K562 (cell line): Measurements from ENCODE around the gene ALAS2. TPM values are rescaled to one million over a fixed set of nuclear protein-coding genes. Genes with fewer than 3 reads are reported as not detected.

ENCODE experiments used
- ARHGAP35 ChIP-seq: fragments of 450-650 bp; IDR thresholded peaks from 2 replicates; pipeline ENCODE4 v1.6.1; 2018; ENCODE audit not compliant: partially characterized antibody
- CHD4 ChIP-seq: fragments of 200-600 bp; sonication (generic); IDR thresholded peaks from 3 replicates; pipeline ENCODE4 v1.6.1; 2012; ENCODE audit warnings: low read depth, mild to moderate bottlenecking, mixed read lengths, low read length, inconsistent platforms; ENCODE audit not compliant: insufficient read depth, insufficient replicate concordance, poor library complexity, severe bottlenecking
- E2F3 ChIP-seq: fragments of 250-450 bp; sonication (Bioruptor Pico); IDR thresholded peaks from 2 replicates; pipeline ENCODE4 v1.4.0; 2020; ENCODE audit warnings: mild to moderate bottlenecking
- FOXM1 ChIP-seq, 2 experiments: fragments of 450-650 bp in 1 of 2; sonication (generic) in 1 of 2; formaldehyde crosslinking in 1 of 2; IDR thresholded peaks; 2 replicates each; pipeline versions ENCODE4 v1.6.1 to v1.9.0; 2017 to 2022; ENCODE audit warnings: low read depth in 2 of 2, mild to moderate bottlenecking in 2 of 2, missing genetic modification reagents in 1 of 2, moderate library complexity in 1 of 2
- HDGF ChIP-seq: fragments of 450-650 bp; IDR thresholded peaks from 2 replicates; pipeline ENCODE4 v1.6.1; 2016
- L3MBTL2 ChIP-seq: fragments of 450-650 bp; IDR thresholded peaks from 2 replicates; pipeline ENCODE4 v1.6.1; 2016; ENCODE audit warnings: mild to moderate bottlenecking, moderate library complexity
- MCM7 ChIP-seq, 2 experiments: fragments of 450-650 bp; IDR thresholded peaks; 2 replicates each; pipeline ENCODE4 v1.6.1; 2016 to 2018
- MEIS2 ChIP-seq: fragments of 450-650 bp; IDR thresholded peaks from 2 replicates; pipeline ENCODE4 v1.6.1; 2014; ENCODE audit warnings: mild to moderate bottlenecking; ENCODE audit not compliant: partially characterized antibody
- SMAD4 ChIP-seq: fragments of 250-450 bp; sonication (Bioruptor Pico); conservative IDR thresholded peaks from 2 replicates; pipeline ENCODE4 v1.8.0; 2021; ENCODE audit warnings: inconsistent platforms, mild to moderate bottlenecking, moderate library complexity
- XRCC5 ChIP-seq: fragments of 200-400 bp; formaldehyde crosslinking; IDR thresholded peaks from 2 replicates; pipeline ENCODE4 v1.6.1; 2017; ENCODE audit warnings: low read depth, mild to moderate bottlenecking, low read length
- polyA plus RNA-seq, 8 experiments: library from polyadenylated mRNA; depleted of rRNA in 4 of 8; stranded (reverse) in 5 of 8; unstranded in 3 of 8; fragments of >200 nt; fragmentation: Nextera tagmentation in 2 of 8; fragmentation: Illumina TruSeq in 1 of 8; extraction: Ambion mirVana in 2 of 8; extraction: Trizol in 1 of 8; gene quantifications; 2 replicates each; pipeline versions ENCODE4 v1.2.1 to v1.2.3, GENCODE V29; 2011 to 2014; ENCODE audit warnings: inconsistent platforms in 1 of 8, missing spikeins in 1 of 8
- total RNA-seq, 7 experiments: library from RNA; depleted of rRNA in 6 of 7; stranded (reverse); fragments of >200 nt in 6 of 7; fragmentation: Illumina TruSeq in 2 of 7; extraction: Trizol in 2 of 7; gene quantifications; 2 replicates each; pipeline versions ENCODE4 v1.2.1 to v1.2.3, GENCODE V29; 2011 to 2021; ENCODE audit warnings: low replicate concordance in 1 of 7
- TF ChIP-seq, protein P1 (sequence below): sonication (generic); formaldehyde crosslinking; IDR thresholded peaks from 2 replicates; pipeline ENCODE4 v1.8.0; 2023; ENCODE audit warnings: missing genetic modification reagents, mild to moderate bottlenecking, borderline replicate concordance
- TF ChIP-seq, protein P2 (sequence below): sonication (generic); formaldehyde crosslinking; IDR thresholded peaks from 2 replicates; pipeline ENCODE4 v1.9.0; 2022; ENCODE audit warnings: mild to moderate bottlenecking, missing genetic modification reagents
- TF ChIP-seq, protein P3 (sequence below): IDR thresholded peaks from 3 replicates; pipeline ENCODE4 v1.6.1; 2011; ENCODE audit warnings: borderline replicate concordance, mild to moderate bottlenecking; ENCODE audit not compliant: insufficient read length, insufficient read depth
- TF ChIP-seq, protein P4 (sequence below): fragments of 250-450 bp; sonication (Bioruptor Pico); IDR thresholded peaks from 2 replicates; pipeline ENCODE4 v1.8.0; 2021; ENCODE audit warnings: moderate library complexity, mild to moderate bottlenecking, inconsistent platforms
- TF ChIP-seq, protein P5 (sequence below): fragments of 450-650 bp; IDR thresholded peaks from 2 replicates; pipeline ENCODE4 v1.6.1; 2018; ENCODE audit not compliant: partially characterized antibody

The ALAS2 gene
- total and polyA plus RNA-seq, 9 of the 15 experiments (the other 6 are each of a cell fraction or from before 2014, with no cell fraction given), result 14.6 to 101 (median 33.4) TPM

DNA sequence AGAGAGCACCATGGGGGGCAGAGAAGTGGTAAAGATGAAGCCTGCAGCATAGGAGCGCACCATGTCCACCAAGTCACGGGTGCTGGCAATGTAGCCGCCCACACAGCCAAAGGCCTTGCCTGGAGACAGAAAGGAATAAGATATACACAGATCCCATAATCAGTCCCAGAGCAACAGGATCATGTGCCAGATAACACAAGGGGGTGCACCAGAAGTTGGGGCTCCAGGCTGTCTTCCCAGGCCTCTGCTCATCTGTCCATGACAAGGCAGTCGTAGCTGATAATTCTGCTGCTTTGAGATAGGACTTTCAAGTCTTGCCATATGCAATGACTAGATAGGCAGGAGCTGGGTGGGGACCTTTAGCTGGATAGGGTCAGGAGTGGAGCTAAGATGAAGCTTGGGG, 15.9 kb downstream of the ALAS2 start (continued):
- TF ChIP-seq, protein P1, sequence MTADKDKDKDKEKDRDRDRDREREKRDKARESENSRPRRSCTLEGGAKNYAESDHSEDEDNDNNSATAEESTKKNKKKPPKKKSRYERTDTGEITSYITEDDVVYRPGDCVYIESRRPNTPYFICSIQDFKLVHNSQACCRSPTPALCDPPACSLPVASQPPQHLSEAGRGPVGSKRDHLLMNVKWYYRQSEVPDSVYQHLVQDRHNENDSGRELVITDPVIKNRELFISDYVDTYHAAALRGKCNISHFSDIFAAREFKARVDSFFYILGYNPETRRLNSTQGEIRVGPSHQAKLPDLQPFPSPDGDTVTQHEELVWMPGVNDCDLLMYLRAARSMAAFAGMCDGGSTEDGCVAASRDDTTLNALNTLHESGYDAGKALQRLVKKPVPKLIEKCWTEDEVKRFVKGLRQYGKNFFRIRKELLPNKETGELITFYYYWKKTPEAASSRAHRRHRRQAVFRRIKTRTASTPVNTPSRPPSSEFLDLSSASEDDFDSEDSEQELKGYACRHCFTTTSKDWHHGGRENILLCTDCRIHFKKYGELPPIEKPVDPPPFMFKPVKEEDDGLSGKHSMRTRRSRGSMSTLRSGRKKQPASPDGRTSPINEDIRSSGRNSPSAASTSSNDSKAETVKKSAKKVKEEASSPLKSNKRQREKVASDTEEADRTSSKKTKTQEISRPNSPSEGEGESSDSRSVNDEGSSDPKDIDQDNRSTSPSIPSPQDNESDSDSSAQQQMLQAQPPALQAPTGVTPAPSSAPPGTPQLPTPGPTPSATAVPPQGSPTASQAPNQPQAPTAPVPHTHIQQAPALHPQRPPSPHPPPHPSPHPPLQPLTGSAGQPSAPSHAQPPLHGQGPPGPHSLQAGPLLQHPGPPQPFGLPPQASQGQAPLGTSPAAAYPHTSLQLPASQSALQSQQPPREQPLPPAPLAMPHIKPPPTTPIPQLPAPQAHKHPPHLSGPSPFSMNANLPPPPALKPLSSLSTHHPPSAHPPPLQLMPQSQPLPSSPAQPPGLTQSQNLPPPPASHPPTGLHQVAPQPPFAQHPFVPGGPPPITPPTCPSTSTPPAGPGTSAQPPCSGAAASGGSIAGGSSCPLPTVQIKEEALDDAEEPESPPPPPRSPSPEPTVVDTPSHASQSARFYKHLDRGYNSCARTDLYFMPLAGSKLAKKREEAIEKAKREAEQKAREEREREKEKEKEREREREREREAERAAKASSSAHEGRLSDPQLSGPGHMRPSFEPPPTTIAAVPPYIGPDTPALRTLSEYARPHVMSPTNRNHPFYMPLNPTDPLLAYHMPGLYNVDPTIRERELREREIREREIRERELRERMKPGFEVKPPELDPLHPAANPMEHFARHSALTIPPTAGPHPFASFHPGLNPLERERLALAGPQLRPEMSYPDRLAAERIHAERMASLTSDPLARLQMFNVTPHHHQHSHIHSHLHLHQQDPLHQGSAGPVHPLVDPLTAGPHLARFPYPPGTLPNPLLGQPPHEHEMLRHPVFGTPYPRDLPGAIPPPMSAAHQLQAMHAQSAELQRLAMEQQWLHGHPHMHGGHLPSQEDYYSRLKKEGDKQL, result no peak
- TF ChIP-seq FOXM1 (IDR thresholded peaks at IDR 0.05; ENCODE audit: low read depth) (peak; percentile 94), FOXM1 (CRISPR knock-in tag; IDR thresholded peaks at IDR 0.05; ENCODE audit: low read depth) (no peak), MCM7 (IDR thresholded peaks at IDR 0.05) (no peak), SMAD4 (CRISPR knock-in tag) (peak; percentile 96), MEIS2 (peak; percentile 61), E2F3 (CRISPR knock-in tag) (no peak), L3MBTL2 (peak; percentile 56; the same call in 1 of the 2 replicates), CHD4 (no peak), HDGF (no peak), XRCC5 (no peak), ARHGAP35 (no peak)
- TF ChIP-seq, protein P2, sequence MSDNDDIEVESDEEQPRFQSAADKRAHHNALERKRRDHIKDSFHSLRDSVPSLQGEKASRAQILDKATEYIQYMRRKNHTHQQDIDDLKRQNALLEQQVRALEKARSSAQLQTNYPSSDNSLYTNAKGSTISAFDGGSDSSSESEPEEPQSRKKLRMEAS (CRISPR knock-in tag), result no peak
- TF ChIP-seq, protein P3, sequence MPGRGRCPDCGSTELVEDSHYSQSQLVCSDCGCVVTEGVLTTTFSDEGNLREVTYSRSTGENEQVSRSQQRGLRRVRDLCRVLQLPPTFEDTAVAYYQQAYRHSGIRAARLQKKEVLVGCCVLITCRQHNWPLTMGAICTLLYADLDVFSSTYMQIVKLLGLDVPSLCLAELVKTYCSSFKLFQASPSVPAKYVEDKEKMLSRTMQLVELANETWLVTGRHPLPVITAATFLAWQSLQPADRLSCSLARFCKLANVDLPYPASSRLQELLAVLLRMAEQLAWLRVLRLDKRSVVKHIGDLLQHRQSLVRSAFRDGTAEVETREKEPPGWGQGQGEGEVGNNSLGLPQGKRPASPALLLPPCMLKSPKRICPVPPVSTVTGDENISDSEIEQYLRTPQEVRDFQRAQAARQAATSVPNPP, result no peak
- TF ChIP-seq, protein P4, sequence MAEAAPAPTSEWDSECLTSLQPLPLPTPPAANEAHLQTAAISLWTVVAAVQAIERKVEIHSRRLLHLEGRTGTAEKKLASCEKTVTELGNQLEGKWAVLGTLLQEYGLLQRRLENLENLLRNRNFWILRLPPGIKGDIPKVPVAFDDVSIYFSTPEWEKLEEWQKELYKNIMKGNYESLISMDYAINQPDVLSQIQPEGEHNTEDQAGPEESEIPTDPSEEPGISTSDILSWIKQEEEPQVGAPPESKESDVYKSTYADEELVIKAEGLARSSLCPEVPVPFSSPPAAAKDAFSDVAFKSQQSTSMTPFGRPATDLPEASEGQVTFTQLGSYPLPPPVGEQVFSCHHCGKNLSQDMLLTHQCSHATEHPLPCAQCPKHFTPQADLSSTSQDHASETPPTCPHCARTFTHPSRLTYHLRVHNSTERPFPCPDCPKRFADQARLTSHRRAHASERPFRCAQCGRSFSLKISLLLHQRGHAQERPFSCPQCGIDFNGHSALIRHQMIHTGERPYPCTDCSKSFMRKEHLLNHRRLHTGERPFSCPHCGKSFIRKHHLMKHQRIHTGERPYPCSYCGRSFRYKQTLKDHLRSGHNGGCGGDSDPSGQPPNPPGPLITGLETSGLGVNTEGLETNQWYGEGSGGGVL (CRISPR knock-in tag), result no peak
- TF ChIP-seq, protein P5, sequence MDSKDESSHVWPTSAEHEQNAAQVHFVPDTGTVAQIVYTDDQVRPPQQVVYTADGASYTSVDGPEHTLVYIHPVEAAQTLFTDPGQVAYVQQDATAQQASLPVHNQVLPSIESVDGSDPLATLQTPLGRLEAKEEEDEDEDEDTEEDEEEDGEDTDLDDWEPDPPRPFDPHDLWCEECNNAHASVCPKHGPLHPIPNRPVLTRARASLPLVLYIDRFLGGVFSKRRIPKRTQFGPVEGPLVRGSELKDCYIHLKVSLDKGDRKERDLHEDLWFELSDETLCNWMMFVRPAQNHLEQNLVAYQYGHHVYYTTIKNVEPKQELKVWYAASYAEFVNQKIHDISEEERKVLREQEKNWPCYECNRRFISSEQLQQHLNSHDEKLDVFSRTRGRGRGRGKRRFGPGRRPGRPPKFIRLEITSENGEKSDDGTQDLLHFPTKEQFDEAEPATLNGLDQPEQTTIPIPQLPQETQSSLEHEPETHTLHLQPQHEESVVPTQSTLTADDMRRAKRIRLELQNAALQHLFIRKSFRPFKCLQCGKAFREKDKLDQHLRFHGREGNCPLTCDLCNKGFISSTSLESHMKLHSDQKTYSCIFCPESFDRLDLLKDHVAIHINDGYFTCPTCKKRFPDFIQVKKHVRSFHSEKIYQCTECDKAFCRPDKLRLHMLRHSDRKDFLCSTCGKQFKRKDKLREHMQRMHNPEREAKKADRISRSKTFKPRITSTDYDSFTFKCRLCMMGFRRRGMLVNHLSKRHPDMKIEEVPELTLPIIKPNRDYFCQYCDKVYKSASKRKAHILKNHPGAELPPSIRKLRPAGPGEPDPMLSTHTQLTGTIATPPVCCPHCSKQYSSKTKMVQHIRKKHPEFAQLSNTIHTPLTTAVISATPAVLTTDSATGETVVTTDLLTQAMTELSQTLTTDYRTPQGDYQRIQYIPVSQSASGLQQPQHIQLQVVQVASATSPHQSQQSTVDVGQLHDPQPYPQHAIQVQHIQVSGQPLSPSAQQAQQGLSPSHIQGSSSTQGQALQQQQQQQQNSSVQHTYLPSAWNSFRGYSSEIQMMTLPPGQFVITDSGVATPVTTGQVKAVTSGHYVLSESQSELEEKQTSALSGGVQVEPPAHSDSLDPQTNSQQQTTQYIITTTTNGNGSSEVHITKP, result peak; percentile 73
